Hepatocyte (in vitro differentiated cells): ENCODE data around the gene RCOR3.

Experiments
- CTCF ChIP-seq: fragments of 200-600 bp; sonication (generic); IDR thresholded peaks from 2 replicates; pipeline ENCODE4 v1.5.1; 2016; ENCODE audit warnings: antibody characterized with exemption, mild to moderate bottlenecking; ENCODE audit not compliant: poor library complexity
- EZH2 ChIP-seq: fragments of 200-600 bp; sonication (generic); IDR thresholded peaks from 2 replicates; pipeline ENCODE4 v1.6.1; 2016; ENCODE audit warnings: antibody characterized with exemption, mild to moderate bottlenecking, borderline replicate concordance
- EZH2phosphoT487 ChIP-seq: fragments of 200-600 bp; sonication (generic); IDR thresholded peaks from one replicate; pipeline ENCODE4 v1.6.1; 2018; ENCODE audit warnings: antibody characterized with exemption, mild to moderate bottlenecking, low read depth, moderate library complexity; ENCODE audit not compliant: unreplicated experiment, severe bottlenecking

GRCh38 chr1:211361202-211361601, 102.0 kb downstream of the RCOR3 start:
- TF ChIP-seq CTCF: no peak
- TF ChIP-seq EZH2: no peak
- no peak for TF ChIP-seq EZH2phosphoT487
